ENCODE measurements around the gene RABGEF1.

Gene RABGEF1

GRCh38 chr7:66847879-66848790, 107.6 kb downstream of the RABGEF1 start:
- no peak for DNase-seq (ENCODE audit: low spot score)

DNA sequence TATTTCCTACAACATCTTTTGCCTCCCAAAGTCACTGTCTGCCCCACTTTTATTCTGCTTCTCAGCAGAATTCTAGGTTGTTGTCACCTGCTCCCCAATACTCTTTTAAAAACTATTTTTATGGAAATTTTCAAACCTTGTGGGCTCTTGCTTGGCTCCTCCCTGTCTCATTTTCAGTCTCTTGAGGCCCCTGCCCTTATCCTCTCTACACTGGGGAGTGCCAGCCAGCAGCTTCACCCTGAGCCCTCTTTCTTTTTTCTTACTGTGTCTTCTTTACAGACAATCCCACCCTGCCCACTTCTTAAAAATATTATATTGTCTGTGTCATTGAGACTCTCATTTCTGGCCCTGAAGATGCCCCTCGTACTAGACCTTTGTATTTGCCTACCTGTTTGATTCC, 118.8 kb downstream of the RABGEF1 start:
- DNase-seq (ENCODE audit: low spot score), result no peak

DNA sequence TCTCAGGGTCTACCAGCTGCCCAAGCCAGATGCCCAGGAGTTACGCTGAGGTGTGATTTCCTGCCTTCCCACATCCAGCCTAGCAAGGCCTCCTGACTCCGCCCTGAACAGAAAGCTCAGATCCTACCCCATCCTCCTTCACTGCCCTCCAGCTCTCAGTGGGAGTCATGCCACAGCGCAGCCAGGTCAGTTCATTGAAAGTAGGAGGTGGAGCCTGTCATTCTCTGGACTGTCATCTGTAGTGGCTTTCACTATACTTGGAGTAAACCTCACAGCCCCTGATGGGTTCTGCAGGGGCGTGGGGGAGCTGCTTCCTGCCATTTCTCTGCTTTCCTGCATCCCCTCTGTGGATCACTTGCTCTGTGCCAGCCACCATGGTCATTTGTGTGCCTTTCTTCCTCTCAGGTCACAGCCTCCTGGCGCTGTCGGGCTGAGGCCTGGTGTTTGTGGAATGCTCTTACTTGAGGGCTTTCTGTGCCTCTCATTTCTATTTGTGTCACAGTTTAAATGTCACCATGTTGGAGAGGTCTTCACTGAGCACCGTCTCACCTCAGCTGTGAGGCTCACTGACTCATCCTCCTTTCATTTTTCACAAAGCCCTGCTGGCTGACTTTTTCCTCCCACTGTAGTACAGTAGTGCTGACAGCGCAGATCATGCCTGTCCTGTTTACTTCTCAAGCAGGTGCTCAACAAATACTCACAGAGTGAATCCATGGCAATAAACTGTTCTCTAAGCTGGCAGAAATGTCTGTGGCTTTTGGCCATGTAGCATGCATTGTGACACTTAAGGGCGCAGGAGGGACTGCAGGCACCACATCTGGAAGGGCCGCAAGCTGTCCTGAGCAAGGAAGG, 119.5 kb downstream of the RABGEF1 start:
- no peak for DNase-seq (ENCODE audit: low spot score)

DNA sequence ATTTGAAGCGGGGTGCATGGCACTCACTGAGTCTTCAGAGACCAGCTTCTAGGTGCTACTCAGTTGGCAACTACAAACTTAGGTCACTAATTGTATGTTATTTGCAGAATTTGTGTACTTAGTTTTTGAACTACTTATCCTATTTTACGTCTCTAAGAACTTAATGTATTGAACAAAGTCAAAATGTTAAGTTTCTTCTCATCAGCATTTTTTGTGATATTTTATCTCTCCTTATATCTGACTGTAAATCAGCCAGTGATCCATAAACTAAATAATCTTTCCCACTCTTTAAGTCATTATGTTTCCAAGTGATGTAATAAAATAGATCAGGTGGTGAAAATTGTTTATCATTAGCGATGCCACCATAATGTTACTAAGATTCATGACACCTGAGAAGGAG, 120.2 kb downstream of the RABGEF1 start:
- no peak for DNase-seq (ENCODE audit: low spot score)

All from LoVo (cell line).